Gastroesophageal sphincter (tissue), 3 donors: ENCODE measurements around the gene TMPRSS4.

ENCODE experiments used
- CTCF ChIP-seq, 4 experiments: fragments of 200-600 bp in 2 of 4; fragments of 450-650 bp in 2 of 4; sonication (generic) in 1 of 4; IDR thresholded peaks; one replicate each; pipeline ENCODE4 v1.5.1; 2017 to 2019; ENCODE audit warnings: antibody characterized with exemption in 4 of 4, mild to moderate bottlenecking in 2 of 4, moderate library complexity in 2 of 4
- POLR2AphosphoS5 ChIP-seq: sonication (generic); formaldehyde crosslinking; IDR thresholded peaks from one replicate; pipeline ENCODE4 v1.6.1; 2017; ENCODE audit warnings: antibody characterized with exemption

- TF ChIP-seq CTCF (IDR thresholded peaks at IDR 0.05) (no peak), POLR2AphosphoS5 (no peak)
Observed at GRCh38 chr11:118126082-118126838, 49.4 kb downstream of the TMPRSS4 start.
